ENCODE data around the gene ANAPC7.
"Not testable (repeated sequence)": the region's sequence is repeated elsewhere in the genome, so short reads cannot be mapped to it uniquely, and the experiment has no call there.

Gene ANAPC7

DNA sequence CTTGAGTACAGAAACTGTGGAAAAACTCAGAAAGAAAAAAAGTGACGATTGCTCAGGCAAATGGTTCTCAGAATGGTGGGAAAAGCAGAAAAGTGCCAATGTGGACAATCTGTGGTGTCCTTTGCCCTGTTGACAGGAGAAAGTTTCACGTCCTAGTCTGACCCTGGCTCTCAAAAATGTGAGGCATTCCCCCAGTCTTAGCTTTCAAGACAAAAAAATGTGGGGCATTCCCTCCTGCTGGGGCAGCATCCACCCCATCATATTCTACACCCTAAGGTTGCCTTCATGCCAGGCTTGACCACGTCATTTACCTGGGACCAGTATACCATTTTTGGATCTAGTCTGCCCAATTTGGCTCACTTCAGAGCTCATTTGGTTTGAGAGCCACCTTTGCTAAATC is 20.7 kb upstream of the ANAPC7 start (continued):
- TF ChIP-seq, protein P1, sequence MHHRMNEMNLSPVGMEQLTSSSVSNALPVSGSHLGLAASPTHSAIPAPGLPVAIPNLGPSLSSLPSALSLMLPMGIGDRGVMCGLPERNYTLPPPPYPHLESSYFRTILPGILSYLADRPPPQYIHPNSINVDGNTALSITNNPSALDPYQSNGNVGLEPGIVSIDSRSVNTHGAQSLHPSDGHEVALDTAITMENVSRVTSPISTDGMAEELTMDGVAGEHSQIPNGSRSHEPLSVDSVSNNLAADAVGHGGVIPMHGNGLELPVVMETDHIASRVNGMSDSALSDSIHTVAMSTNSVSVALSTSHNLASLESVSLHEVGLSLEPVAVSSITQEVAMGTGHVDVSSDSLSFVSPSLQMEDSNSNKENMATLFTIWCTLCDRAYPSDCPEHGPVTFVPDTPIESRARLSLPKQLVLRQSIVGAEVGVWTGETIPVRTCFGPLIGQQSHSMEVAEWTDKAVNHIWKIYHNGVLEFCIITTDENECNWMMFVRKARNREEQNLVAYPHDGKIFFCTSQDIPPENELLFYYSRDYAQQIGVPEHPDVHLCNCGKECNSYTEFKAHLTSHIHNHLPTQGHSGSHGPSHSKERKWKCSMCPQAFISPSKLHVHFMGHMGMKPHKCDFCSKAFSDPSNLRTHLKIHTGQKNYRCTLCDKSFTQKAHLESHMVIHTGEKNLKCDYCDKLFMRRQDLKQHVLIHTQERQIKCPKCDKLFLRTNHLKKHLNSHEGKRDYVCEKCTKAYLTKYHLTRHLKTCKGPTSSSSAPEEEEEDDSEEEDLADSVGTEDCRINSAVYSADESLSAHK (tag by site-specific recombination; IDR thresholded peaks at IDR 0.05) = no peak

DNA sequence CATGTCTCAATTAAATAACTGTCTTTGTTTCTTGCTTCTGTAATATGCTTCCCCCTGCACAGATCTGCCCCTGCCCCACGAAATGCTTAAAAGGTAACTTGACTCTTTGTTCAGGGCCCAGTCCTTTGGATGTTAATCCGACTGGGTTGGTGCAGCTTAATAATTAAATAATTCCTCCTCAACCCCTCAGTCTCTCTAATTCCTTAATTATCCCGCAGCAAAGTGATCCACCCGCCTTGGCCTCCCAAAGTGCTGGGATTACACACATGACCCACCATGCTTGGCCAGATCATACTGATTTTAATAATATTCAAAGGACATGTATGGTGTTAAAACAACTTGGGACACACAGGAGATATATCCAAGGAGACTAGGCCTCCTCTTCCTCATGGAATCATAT is 18.2 kb upstream of the ANAPC7 start:
- ChIA-PET POLR2A (no interaction called here), CTCF (interaction anchor here (3.6 kb wide), 1 partner anchor 10 kb away, joined by 28 read pairs; no protein-coding TSS in a partner anchor)
- no peaks in the 10 kb centered on the region for H3K4me1 ChIP-seq (ENCODE audit: control insufficient read depth, insufficient read depth, low read length)

DNA sequence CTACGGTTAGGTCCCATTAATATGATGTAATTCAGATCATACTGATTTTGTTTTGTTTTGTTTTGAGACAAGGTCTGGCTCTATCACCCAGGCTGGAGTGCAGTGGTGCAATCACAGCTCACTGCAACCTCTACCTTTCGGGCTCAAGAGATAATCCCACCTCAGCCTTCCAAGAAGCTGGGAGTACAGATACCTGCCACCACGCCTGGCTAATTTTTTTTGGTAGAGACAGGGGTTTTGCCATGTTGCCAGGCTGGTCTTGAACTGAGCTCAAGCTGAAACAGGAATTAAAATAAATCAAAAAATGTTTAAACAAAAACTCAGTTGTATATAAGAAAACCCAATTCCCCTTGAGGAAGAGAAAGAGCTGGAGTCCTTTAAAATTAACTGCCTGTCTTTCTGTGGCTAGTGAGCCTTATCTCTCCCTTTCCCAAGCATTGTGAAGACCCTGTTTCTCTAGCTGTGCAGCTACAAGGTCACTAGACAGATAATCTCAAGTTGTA is 17.7 kb upstream of the ANAPC7 start:
- POLR2A ChIA-PET = interaction anchor here (0.6 kb wide), 1 partner anchor 378 kb away, joined by 4 read pairs; no protein-coding TSS in a partner anchor

More for the DNA sequence above, 18.2 kb upstream of the ANAPC7 start:
- H3K4me3 ChIP-seq (ENCODE audit: low read depth, low read length) = no peak overlapping the region
- TF ChIP-seq ZEB2 (tag by site-specific recombination; IDR thresholded peaks at IDR 0.05) = no peak
- TF ChIP-seq TRIM28 (IDR thresholded peaks at IDR 0.05; ENCODE audit: borderline replicate concordance, low read length) = no peak
- TF ChIP-seq MEIS1 (CRISPR knock-in tag; IDR thresholded peaks at IDR 0.05; ENCODE audit: borderline replicate concordance) = no peak
- no peak for TF ChIP-seq SP3 (tag by site-specific recombination; IDR thresholded peaks at IDR 0.05)
- TF ChIP-seq, protein P2, sequence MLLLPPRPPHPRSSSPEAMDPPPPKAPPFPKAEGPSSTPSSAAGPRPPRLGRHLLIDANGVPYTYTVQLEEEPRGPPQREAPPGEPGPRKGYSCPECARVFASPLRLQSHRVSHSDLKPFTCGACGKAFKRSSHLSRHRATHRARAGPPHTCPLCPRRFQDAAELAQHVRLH (tag by site-specific recombination; IDR thresholded peaks at IDR 0.05) = no peak
- no peak for TF ChIP-seq ZNF660 (tag by site-specific recombination; IDR thresholded peaks at IDR 0.05)
- H3K27ac ChIP-seq (ENCODE audit: extremely low read depth, low read depth, low read length) = no peak overlapping the region
- H3K9me3 ChIP-seq (ENCODE audit: control insufficient read depth, insufficient read depth, low read depth, low read length) = no peaks in the 10 kb centered on the region
- no peaks in the 10 kb centered on the region for H3K36me3 ChIP-seq (ENCODE audit: control insufficient read depth in 2 of 2, insufficient read depth in 1 of 2, low read length in 2 of 2)

DNA sequence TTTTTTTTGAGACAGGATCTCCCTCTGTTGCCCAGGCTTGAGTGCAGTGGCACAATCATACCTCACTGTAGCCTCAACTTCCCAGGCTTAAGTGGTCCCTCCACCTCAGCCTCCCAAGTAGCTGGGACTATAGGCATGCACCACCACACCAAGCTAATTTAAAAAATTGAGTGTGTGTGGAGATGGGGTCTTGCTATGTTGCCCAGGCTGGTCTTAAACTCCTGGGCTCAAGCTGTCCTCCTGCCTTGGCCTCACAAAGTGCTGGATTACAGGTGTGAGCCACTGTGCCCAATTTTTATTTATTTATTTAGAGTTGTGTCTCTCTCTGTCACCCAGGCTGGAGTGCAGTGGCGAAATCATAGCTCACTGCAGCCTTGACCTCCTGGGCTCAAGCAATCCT is 17.1 kb upstream of the ANAPC7 start:
- CTCF ChIA-PET = interaction anchor here (3.6 kb wide), 1 partner anchor 11 kb away, joined by 28 read pairs; no protein-coding TSS in a partner anchor
- H3K4me1 ChIP-seq (ENCODE audit: control insufficient read depth, insufficient read depth, low read length); H3K27ac ChIP-seq (ENCODE audit: extremely low read depth, low read depth, low read length); H3K4me3 ChIP-seq (ENCODE audit: low read depth, low read length); H3K36me3 ChIP-seq (ENCODE audit: control insufficient read depth in 2 of 2, insufficient read depth in 1 of 2, low read length in 2 of 2); H3K9me3 ChIP-seq (ENCODE audit: control insufficient read depth, insufficient read depth, low read depth, low read length): not testable (repeated sequence)
- POLR2A ChIA-PET = interaction anchor here (0.6 kb wide), 1 partner anchor 377 kb away, joined by 4 read pairs; no protein-coding TSS in a partner anchor
- TF ChIP-seq ZNF121 (tag by site-specific recombination; IDR thresholded peaks at IDR 0.05) = peak; percentile 97

More for the DNA sequence above, 17.7 kb upstream of the ANAPC7 start:
- Histone ChIP-seq H3K4me3 (ENCODE audit: low read depth, low read length) (no peak overlapping the region), H3K4me1 (ENCODE audit: control insufficient read depth, insufficient read depth, low read length) (no peaks in the 10 kb centered on the region), H3K27ac (ENCODE audit: extremely low read depth, low read depth, low read length) (no peak overlapping the region), H3K36me3 (ENCODE audit: control insufficient read depth in 2 of 2, insufficient read depth in 1 of 2, low read length in 2 of 2) (no peaks in the 10 kb centered on the region), H3K9me3 (ENCODE audit: control insufficient read depth, insufficient read depth, low read depth, low read length) (no peaks in the 10 kb centered on the region)
- TF ChIP-seq ZNF214 (tag by site-specific recombination; IDR thresholded peaks at IDR 0.05; ENCODE audit: borderline replicate concordance) (no peak), SALL2 (tag by site-specific recombination; IDR thresholded peaks at IDR 0.05; ENCODE audit: borderline replicate concordance) (no peak), ZNF248 (tag by site-specific recombination; IDR thresholded peaks at IDR 0.05) (no peak), ZNF292 (tag by site-specific recombination; IDR thresholded peaks at IDR 0.05; ENCODE audit: borderline replicate concordance, low read depth) (no peak)
- TF ChIP-seq, protein P3, sequence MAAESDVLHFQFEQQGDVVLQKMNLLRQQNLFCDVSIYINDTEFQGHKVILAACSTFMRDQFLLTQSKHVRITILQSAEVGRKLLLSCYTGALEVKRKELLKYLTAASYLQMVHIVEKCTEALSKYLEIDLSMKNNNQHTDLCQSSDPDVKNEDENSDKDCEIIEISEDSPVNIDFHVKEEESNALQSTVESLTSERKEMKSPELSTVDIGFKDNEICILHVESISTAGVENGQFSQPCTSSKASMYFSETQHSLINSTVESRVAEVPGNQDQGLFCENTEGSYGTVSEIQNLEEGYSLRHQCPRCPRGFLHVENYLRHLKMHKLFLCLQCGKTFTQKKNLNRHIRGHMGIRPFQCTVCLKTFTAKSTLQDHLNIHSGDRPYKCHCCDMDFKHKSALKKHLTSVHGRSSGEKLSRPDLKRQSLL (tag by site-specific recombination; IDR thresholded peaks at IDR 0.05) = peak; percentile 80
- TF ChIP-seq, protein P4, sequence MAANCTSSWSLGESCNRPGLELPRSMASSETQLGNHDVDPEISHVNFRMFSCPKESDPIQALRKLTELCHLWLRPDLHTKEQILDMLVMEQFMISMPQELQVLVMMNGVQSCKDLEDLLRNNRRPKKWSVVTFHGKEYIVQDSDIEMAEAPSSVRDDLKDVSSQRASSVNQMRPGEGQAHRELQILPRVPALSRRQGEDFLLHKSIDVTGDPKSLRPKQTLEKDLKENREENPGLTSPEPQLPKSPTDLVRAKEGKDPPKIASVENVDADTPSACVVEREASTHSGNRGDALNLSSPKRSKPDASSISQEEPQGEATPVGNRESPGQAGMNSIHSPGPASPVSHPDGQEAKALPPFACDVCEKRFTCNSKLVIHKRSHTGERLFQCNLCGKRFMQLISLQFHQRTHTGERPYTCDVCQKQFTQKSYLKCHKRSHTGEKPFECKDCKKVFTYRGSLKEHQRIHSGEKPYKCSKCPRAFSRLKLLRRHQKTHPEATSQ (tag by site-specific recombination; IDR thresholded peaks at IDR 0.05) = no peak
- CTCF ChIA-PET = interaction anchor here (3.6 kb wide), 1 partner anchor 10 kb away, joined by 28 read pairs; no protein-coding TSS in a partner anchor

DNA sequence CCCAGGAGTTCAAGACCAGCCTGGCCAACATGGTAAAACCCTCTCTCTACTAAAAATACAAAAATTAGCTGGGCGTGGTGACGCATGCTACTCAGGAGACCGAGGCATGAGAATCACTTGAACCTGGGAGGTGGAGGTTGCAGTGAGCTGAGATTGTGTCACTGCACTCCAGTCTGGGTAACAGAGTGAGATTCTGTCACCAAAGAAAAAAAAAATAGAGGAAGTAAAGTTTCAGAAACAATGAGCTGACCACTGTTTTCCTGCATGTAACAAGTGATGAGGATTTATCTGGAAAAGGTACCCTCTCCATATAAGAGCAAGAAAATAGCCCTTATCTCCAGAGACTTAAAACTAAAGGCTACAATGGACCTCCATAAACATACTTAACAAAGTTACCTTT is 13.6 kb upstream of the ANAPC7 start:
- POLR2A ChIA-PET; H3K4me3 ChIP-seq (ENCODE audit: low read depth, low read length); H3K36me3 ChIP-seq (ENCODE audit: control insufficient read depth in 2 of 2, insufficient read depth in 1 of 2, low read length in 2 of 2); H3K9me3 ChIP-seq (ENCODE audit: control insufficient read depth, insufficient read depth, low read depth, low read length); H3K4me1 ChIP-seq (ENCODE audit: control insufficient read depth, insufficient read depth, low read length); H3K27ac ChIP-seq (ENCODE audit: extremely low read depth, low read depth, low read length): not testable (repeated sequence)
- CTCF ChIA-PET = interaction anchor here (0.6 to 1.0 kb wide), 2 partner anchors 14 to 16 kb away, joined by 3 to 4 read pairs; no protein-coding TSS in a partner anchor

DNA sequence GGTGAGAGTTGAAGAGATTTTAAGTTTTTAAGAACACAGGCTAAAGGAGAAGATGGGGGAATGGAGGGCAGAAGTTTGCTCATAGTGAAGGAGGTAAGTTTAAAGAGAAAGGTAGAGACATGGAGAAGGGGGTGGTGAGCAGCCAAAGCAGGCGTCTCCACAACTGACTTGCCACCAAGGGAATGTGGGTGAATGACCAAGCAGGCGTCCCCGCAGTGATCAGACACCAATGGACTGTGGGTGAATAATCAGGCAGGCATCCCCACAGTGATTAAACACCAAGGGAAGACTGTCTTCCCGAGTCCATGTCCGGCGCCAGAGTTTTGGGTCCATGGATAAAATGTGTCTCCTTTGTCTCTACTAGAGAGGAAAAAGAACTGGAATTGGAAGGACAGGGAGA is 6.6 kb upstream of the ANAPC7 start:
- POLR2A ChIA-PET; CTCF ChIA-PET; H3K27ac ChIP-seq (ENCODE audit: extremely low read depth, low read depth, low read length); H3K4me1 ChIP-seq (ENCODE audit: control insufficient read depth, insufficient read depth, low read length); H3K36me3 ChIP-seq (ENCODE audit: control insufficient read depth in 2 of 2, insufficient read depth in 1 of 2, low read length in 2 of 2); H3K4me3 ChIP-seq (ENCODE audit: low read depth, low read length); H3K9me3 ChIP-seq (ENCODE audit: control insufficient read depth, insufficient read depth, low read depth, low read length): not testable (repeated sequence)

Data from HEK293 (cell line).